HG03432 (cell line): ENCODE results near the gene TMEM54.

ENCODE experiments used
- ATAC-seq: cut with Tn5 transposase; IDR thresholded peaks from one replicate; pipeline ENCODE4 v1.9.1; 2021; ENCODE audit warnings: mild to moderate bottlenecking, moderate library complexity; ENCODE audit not compliant: unreplicated experiment

Gene TMEM54

DNA sequence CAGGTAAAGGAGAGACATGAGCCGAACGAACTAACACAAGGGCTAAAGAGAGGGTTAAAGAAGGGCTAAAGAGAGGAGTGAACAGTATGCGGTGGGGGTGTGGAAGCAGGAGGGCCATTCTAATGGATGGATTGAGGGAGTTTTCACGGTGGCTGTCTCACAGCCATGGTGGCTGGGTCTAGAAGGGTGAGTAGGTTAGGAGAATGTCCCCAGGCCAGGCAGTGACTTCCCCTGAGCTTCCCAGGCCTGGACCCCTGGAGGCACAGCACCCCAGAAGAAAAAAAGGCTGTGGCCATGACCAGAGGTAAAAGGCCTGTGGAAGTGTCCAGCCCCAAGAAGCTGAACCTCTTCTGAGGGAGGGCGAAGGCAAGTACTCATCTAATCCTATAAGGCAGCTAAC is 34.0 kb downstream of the TMEM54 start:
- ATAC-seq = no peak

DNA sequence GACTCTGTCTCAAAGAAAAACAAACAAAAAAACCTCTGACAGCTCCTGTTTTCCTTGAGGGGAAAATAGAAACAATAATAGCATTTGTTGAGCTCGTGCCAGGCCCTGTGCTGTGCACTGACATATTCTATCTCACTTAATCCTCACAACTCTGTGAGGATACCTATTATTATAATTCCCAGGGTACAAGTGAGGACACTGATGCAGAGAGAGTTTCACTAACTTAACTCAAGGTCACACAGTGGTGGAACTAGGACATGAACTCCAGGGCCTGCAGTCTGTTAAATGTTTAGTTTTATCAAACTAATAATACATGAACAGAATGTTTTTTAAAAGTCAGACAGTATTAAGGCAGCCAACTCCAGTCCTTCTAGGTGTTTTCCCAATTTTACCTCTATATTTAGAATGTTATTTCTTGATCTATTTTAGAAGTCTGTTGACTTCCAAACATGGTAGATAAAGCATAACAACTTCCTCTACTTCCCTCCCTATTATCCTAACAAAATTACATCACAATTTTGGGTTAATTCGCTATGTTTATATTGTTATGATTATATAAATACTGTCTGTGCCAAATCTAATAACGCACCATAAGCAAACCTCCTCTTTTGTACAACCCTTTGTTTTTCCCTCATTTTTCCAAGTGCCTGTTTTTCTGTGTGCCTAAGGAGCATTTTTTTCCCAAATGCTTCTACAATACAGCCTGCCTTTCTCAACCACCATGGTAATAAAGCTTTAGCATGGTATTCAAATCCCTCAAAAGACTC is 35.4 kb downstream of the TMEM54 start:
- no peak for ATAC-seq

DNA sequence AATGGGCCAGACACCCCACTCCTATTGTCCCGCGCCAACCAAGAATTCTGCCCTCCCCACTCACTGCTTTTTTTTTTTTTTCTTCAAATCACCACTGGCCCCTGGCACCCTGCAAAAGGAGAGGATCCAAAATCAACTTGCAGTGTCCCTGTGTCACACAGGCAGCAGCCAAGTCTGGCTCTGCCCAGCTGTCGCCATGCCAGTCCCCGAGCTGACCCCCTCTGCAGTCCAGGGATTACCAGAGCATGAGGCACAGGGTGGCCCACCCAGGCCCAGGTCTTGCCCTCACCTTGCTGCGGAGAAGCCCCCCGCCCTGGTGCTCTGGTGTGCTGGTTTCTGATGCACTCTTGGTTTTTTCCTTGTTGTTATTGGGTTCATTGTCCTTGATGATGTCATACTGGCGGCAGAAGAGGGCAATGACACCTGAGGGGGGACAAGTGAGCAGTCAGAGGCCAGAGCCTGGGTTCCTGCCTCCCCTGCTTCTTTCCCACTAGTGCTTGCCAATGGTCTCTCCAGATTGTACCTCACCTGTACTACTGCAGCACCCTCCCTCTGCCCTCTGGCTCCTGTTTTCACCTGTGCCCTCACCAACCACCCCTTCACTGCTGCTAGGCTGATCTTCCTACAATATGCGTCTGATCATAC is 36.7 kb downstream of the TMEM54 start:
- no peak for ATAC-seq

GRCh38 chr1:32863881-32864245 is 37.3 kb downstream of the TMEM54 start:
- no peak for ATAC-seq

- no peak for ATAC-seq
These were observed 37.8 kb downstream of the TMEM54 start for GRCh38 chr1:32863218-32863880.

GRCh38 chr1:32861904-32862695 is 39.1 kb downstream of the TMEM54 start:
- ATAC-seq = no peak

DNA sequence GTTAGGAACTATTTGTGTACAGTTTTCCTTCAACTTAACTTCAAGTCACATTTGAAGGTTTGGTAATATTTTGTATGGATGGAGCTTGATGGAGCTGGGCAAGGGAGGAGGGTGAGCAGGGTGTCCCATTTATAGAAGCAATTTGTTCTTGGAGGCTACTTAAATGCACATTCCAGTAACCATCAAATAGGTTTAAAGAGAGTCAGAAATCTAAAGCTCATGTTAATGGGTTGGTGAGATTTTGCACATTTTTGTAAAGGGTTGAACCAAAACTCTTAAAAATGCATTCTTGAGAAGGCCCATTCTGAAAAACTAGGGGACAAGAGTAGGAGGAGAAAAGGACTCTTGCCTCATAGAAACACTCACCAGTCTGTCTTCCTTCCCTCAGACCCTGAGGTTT is 40.6 kb downstream of the TMEM54 start:
- no peak for ATAC-seq

DNA sequence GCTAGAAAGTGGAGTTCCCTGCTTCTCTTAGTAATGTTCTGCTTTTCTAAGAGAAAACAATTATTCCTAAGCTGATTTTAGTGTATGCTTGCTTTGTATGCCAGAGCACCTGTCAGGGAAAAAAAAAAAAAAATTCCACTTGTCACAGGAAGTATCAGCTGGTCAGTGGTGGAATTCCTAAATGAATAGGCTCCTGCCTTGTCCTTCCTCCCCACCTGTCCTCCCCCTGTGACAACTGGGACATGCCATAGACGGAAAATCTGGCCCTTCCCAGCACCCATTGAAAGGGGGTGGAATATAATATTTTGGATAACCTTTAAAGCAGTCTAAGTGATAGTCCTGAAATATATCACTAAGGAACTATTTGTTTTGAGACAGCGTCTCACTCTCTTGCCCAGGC is 41.3 kb downstream of the TMEM54 start:
- no peak for ATAC-seq

DNA sequence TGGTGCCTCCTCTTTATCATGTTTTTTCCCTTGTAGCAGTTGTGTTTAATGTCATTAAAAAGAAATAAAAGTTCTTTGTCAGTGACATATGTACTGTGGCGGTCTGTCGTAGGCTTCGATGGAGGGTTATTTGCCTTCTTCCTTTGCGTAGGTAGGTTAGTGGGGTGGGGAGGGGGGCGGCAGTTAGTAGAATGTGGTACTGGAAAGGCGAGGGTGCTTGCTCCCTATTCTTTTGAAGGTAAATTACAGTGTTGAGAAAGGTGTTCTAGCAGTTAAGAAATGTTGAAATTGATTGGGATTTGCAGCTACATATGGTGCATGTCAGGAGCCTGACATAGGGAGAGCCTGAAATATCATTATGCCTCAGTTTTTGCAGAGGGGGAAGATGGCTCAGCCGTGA is 42.4 kb downstream of the TMEM54 start:
- ATAC-seq = no peak

- no peak for ATAC-seq
These were observed 43.1 kb downstream of the TMEM54 start for GRCh38 chr1:32858136-32858535.

DNA sequence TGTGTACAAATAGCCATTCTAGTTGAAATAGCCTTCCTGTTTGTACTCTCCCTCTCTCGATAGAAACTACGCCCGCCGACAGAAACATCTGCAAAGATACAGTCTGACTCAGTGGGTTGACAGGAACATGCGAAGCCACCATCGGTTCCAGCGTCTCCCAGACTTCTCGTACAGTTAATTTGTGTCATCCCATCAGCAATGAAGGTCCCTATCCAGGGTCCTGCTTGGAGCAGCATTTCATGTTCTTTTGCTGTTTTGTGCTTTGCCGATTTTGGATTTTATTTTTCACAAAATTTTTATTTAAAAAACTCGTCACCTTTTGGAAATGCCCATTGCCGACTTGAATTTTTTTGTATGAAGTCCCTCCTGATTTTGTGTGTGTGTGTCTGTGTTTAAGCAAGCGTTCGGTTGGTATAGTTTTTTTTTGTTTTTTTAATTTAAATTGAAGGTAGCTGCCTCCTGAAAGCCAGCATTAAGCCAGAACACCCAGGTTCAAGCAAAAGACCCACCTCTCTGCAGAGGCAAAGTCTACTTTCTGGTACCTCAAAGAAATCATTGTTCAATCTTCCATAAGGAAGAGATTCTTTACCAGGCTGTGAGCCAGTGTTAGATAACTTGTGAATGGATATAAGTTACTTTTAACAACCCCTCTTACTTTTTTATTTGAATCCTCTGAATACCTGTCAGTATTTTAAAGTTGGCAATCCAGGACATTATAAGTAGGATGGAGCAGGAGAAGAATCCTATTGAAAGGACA is 45.1 kb downstream of the TMEM54 start:
- no peak for ATAC-seq

- no peak for ATAC-seq
These were observed 52.7 kb downstream of the TMEM54 start for GRCh38 chr1:32848354-32849063.
